Measurements from ENCODE around the gene DUSP23.
A peak's percentile ranks its signal among the peaks of the same experiment; 100 is the strongest.

DUSP23 gene

DNA sequence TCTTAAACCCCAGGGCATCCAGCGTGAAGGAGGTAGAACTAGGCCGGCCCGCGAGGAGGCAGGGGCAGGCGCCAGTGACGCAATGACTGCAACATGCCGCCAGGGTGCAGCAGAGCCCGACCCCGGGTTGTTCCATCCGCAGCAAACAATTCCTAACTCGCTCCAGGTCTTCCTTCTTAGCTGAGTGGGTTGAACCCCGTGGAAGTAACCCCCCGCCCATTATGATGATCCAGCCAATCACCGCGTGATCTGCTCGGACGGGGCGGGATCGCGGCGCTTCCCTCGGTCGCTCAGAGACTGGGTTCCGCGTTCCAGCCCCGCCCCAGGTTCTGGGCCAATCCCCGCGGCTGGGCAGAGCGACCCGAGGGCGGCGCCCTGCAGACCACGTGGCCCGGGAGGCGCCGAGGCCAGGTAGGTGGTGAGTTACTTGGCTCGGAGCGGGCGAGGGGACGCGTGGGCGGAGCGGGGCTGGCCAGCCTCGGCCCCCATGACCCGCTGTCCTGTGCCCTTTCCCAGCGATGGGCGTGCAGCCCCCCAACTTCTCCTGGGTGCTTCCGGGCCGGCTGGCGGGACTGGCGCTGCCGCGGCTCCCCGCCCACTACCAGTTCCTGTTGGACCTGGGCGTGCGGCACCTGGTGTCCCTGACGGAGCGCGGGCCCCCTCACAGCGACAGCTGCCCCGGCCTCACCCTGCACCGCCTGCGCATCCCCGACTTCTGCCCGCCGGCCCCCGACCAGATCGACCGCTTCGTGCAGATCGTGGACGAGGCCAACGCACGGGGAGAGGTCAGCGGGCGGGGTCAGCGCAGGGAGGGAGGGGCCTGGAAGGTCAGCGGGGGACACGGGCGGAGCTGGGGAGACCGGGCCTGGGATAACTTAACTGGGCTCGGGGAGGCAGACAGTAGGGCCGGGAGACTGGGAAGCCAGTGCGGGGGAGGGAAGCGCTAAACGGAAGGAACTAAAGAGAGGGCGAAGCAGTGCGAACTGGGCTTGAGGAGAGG is at the start of gene DUSP23:
Gene DUSP23, plus strand, starts transcription at position 380 of the 1,000 bp plus-strand sequence. Its CDS starts 139 bp downstream, at position 519.
- peak; percentile 96 for DNase-seq

DNA sequence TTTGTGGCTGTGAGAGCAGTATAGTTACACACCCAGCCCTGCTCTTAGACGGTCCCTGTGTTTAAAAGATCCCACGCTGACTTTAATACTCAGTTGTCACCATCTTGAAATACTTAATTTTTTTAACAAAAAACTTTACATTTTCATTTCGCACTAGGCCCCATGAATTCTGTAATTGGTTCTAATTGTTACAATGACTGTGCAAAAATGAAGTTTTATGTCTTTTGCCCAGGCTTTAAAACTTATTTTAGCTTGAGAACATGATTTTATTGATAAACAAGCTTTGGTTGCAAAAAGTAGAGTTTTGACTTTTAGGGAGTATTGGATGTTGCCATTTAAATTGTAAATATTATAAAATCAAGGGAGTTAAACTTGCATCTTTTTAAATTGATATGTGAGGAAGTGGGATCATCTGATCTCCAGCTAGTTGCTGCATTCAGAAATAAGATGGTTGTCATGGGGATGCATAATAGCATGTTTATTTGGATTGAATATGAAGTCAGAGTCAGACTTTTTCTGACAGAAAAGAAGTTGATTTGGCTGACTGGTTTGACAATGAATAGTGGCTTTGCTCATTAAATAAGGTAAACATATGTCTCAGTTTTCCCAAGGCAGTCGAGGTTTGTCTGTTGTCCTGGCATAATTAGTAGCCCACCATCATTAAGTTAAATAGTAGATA is 43.4 kb upstream of the DUSP23 start:
- DNase-seq = no peak

DNA sequence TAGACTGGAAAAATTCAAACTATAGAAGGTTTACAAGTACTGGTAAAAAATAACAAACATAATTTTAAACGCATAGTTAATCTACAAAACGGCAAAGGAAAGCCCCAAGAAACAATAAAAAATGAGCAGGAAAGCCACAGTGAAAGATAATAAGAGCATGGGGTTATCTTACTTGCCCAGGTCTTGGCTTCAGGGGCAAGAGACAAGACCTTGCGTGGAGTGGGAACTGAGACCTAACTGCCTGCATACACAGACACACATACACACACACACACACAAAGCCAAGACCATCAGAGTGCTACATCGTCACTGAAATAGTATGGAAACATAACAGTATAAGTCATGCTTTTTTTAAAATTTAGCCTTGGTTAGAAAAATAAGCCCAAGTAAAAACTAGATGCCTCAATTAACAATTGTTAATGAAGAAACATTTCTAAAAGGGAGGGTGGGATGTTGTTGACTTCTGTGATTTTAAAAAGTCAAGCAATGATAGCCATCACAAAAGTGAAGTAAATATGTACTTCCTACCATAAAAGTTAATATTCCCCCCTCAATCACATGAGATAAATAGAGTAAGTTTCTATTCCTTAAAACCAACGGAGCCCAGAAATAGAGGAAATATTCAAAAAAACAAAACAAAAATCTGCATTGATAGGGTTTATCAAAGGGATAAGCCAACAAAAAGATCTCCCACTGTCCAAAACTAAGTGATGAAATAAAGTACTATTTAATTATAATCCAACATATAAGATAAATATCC is 36.9 kb upstream of the DUSP23 start:
- DNase-seq = no peak

DNA sequence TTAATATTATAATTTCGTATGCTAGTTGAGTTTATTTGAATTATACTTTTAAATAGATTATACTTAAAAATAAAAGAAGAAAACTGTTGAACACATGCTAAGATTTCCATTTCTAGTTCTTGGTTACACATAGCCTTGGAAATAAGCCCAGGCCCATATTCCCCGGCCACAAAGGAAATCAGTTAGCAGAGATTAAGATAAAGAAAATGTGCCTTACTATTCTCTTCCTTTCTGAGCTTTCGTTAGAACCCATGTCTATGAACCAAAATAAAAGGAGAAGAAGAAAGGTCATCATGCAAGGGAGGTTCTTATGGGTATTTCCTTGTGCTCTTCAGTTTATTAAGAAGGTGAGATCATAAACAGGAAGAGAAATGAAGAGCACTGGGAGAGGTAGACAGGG is 34.1 kb upstream of the DUSP23 start:
- no peak for DNase-seq

DNA sequence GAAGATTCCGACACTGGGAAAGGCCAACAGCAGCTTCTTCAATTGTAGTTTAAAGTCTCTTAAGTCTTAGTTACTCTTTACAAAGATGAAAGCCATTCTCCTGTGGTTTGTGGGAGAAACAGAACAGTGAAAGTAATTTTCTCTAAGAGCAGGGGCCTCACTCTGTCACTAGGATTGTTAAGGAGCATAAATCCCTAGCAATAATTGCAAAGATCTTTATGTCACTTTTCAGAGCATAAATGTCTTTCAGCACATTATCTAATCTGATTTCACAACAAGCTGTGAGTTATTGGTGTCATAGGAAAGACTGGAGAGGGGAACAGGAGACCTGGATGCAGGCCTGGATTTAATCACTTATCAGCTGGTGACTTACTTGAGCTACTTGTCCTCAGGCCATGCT is 32.4 kb upstream of the DUSP23 start:
- DNase-seq = no peak

DNA sequence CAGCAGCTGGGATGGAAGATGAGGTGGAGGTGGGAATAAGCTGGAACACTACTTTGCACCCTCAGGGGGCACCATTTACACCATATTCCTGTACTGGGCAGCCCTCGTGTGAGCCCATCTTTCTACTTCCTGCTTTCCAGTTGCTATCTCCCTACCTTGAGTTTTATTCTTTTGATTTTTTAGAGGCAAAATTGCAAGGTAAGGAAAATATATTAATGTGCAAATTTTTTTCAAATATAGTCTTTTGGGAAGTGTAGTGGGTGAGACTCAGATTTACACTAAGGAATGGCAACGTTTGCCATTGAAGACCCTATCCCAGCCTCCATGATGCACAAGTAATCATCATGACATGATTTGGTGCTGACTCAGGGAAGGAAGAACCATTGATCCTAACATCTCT is 31.1 kb upstream of the DUSP23 start:
- no peak for DNase-seq

DNA sequence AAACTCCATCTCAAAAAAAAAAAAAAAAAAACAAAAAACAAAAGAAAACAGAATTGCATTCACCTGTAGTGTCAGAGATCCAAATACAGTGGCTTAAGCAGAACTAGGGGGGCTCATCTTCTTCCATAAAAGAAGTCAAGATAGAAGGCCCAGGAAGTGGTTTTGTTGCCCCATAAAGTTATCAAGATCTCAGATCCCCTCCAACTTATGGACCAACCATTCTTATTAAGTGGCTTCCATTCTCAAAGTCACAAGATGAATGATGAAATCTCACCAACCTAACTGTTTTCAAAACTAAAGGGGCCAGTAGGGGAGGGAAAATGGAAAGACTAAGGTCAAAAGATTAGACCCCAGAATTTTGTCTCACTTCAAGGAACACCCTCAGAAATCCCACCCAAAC is 30.1 kb upstream of the DUSP23 start:
- no peak for DNase-seq

DNA sequence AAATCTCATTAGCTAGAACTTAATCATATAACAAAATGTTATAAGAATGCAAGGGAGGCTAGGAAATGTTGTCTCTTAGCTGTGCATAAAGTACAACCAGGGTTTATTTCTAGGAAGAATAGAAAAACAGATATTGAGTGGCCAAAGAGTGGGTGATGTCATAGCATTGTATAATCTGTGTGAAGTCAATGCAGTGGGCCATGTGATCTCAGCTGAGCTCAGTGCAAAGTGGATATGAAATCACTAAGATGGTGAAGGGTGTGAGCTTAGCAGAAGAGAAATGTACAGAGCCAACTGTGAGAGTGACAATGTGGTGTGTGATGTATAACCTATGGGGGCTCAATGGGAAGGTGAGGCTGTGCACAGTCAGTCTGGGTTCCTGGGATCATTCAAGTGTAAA is 29.7 kb upstream of the DUSP23 start:
- no peak for DNase-seq

DNA sequence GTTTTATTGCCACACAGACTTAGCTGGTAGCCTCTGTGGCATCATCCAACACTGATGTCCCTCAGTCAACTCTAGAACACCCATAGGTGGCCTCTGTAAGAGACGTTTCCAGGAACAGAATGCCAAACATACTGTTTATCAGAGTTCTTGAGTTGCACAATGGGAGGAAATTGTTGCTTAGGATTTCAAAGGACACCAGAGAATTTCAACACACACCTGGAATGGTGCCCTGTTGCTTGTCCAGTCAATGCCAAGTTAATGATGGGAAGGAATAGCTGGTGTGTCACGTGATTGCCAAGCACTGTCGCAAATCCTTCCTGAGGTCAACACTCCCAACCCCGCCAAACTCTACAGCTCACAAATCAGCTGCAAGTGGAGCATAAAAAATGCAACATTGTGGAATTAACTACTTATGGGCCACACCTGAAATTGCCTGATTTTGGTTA is 28.6 kb upstream of the DUSP23 start:
- no peak for DNase-seq

DNA sequence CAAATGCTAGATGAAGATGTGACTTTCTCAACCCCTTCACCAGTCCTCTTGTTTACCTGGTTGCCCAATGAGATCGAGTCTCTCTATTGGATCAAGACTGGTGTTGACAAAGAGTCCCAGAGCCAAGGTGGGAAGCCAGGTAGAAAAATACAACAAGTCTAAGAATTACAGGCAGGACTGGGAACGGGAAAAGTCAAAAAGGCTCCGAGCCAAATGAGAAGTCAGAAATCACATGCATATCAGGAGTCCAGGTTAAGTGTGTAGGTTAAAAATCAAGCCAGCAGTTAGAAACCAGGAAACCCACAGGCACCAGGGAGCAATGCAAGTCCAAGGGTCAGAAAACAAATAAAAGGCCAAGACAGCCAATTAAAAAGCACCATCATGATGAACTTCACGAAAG is 27.4 kb upstream of the DUSP23 start:
- no peak for DNase-seq

DNA sequence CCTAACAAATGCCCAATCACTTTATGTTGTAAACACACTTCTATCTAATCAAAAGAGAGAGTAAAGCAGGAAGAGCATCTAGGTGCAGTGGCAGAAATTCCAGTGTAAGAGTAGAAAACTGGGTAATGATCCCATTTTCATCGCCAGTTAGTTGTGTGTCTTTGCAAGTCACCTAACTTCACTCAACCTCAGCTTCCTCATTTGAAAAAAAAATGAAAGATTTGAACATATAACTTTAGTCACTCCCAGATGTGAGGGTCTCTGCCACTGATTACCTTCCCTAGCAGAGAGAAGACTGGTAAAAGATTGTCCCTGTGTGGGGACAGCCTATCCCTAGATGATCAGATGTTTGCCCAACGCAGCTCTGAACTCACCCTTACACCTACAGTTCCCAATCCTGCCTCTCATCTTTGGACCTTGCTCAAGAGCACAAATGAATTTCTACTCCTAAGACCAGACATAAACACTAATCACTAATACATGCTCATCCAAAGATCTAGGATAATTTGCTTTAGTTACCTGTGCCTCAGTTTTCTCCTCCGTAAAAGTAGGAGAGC is 25.2 kb upstream of the DUSP23 start:
- no peak for DNase-seq

DNA sequence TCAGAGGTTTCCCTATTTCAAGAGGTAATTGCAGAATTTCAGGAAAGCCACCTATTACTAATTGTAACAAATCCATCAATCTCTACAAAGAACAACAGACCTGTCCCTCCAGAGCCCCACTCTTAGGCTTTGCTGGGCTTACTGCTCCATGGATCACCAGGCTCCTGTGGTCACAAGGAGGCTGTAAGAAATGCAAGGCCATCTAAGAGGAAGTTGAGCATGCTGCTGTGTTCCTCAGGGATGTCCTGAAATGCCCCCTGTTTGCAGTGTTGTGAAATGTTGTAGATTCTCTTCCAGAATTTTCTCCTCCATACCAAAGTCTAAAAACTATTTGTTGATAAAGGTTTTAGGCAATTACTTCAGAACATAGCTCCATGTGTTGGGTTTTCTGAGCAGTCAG is 24.4 kb upstream of the DUSP23 start:
- DNase-seq = no peak

DNA sequence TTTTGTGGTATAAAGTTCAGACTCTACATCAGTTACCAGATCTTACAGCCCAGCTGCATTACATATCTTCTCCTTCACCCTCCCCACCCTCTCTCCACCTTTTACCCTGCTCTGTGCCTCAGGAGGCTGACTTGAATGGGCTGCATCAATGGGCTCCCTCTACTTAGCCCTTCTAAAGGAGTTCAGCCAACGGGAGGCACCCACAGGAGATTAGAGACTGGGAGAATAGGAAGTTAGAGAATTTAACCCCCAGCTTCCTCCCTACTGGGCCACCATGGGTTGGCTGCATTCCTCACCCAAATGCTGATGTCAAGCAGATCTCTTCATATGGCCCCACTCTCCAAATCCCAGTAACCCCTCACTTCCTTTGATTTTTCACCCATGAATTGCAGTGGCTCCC is 17.1 kb upstream of the DUSP23 start:
- DNase-seq = no peak

DNA sequence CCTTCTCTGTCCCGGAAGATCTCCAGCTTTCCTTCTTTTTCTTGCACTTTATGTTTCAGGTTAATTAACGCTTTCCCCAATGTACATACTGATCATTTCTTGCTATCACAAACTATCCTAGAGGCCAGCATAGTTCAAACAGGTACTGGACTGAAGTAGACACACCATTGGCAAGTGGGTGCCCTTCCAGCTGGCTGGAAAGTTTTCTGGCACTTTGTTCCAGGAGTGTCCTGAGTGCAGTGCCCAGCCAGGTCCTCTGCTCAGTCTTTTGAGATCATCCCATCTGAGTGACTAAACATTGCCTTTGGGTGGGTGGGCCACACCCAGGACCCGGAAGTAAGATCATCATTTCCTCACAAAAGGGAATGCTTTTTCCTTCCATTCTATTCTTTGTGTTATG is 15.0 kb upstream of the DUSP23 start:
- no peak for DNase-seq

DNA sequence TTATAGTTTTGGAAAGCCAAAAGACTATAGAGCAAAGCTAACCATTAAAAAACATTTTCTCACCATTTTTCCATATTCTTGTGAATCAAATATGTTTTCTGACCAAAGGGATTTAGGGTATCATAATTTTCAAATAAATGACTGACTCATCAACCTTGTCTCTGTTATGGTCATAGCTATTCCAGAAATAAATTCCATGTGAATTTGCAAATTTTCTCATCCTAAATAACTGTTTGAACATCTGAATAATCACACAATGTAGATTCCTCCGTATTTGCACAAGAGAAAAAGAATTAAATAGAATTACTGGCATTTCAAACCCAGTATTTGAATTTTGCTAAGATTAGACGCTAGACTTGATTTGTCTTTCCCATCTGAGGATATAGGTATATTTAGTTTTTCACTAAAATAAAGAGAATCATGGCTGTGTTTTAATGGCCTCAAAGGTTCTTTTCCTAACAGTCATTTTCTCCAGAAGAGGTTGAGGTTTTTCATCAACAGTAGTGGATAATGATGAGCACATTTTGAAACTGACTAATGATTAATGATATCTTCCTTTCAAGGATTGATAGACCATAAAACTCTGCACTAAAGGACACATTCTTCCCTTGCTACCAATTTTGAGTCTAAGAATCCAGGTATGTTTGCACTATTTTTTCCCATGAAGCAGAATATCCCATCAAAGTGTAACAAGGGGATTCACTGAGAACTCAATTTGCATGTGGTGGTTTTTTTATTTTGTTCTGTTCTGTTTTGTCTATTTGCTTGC is 9.5 kb upstream of the DUSP23 start:
- DNase-seq = no peak

DNA sequence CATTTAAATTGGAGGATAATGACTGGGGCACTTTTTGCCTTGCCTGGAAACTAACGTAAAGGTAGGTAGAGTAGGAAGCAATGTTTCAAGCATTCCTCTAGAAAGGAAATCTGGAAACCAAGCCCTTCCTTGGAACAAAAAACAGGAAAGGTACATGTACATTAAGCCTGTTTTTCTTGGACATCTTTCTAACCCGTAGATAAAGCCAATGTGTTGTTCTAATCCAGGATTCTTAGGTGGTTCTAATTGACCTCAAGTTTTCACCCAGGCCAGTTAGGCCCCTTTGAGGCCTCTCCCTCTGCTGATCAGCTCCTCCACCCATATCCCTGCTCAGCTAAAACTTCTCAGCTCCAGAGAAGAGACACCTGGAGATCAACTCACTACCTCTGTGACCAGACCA is 6.3 kb upstream of the DUSP23 start:
- DNase-seq = no peak

DNA sequence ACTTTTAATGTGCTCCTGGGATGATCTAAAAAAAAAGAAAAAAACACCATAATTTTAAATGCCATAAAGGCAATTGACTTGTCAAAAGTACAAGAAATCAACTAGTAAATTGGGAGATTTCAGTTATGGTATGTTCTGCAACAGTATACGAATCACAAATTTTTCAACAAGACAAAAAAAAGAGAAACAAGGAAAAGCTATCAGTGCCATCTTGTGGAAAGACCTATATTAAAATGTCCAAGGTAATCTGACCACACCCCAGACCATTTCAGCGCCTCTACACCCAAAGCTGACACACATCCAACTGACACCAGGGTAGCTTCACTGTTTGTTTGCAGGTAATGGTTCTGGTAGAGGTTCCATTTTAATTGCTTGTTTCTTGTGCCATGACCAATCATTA is 5.0 kb upstream of the DUSP23 start:
- no peak for DNase-seq

DNA sequence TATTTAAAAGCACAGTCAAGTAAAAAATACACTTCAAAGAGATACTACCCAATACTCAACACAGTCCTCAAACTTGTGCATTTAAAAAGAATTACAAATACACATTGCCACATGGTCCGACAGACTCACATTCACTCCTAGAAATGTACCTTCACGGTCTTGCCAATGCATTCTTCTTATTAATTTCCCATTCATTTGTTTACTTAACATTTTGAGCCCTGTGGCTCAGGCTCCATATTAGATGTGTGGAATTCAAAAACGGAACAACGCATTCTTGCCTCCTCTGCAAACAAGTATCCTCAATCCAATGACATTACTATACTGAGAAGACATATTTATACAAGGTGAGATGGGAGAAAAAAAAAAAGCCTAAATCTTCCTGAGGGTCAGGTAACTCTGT is 2.5 kb upstream of the DUSP23 start:
- DNase-seq = no peak

DNA sequence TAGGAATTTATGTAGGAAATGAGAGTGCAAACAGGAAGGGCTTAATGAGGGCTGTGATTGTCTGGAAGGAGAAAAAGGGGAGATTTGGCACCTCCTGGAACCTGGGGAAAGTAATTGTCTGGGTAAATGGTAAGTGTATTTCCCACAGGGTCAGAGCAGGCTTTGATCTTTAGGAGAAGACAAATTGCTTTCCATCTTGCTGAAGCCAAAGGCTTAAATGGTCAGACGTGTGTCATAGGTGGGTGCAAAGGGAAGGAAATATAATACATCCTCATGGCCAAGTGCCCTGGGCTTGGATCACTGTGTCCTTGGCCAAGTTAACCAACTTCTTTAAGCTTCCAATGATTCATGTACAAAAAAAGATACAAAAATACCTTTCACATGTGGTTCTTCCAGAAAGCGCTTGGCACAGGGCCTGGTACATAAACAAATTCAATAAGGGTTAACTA is 1.3 kb upstream of the DUSP23 start:
- no peak for DNase-seq

DNA sequence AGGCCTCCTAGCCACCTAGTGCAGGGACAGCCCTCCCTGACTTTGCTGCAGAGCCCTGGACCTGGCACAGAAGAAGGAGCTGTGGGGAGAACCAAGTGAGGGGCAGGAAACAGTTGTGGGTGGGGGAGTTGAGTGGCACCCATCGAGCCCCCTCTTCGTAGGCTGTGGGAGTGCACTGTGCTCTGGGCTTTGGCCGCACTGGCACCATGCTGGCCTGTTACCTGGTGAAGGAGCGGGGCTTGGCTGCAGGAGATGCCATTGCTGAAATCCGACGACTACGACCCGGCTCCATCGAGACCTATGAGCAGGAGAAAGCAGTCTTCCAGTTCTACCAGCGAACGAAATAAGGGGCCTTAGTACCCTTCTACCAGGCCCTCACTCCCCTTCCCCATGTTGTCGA is 1.2 kb downstream of the DUSP23 start:
- DNase-seq = no peak

DNA sequence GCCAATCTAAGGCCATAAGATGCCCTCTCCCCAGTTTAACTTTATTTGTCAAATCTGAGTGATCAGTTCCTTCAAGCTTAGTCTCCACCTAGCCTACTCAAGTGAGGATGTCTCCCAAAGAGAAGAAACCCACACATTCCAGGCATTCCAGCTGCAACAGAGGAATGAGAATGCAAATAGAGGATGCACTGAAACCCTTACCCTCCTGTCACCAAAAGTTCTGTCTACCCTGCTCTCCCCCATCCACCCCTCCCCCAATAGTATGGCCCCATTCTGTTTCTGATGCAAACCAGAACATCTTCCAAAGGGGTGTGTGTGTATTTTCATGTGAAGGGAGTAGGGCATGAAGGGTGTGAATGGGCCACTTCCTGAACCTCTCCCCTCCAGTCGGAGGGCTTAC is 3.0 kb downstream of the DUSP23 start:
- DNase-seq = no peak

DNA sequence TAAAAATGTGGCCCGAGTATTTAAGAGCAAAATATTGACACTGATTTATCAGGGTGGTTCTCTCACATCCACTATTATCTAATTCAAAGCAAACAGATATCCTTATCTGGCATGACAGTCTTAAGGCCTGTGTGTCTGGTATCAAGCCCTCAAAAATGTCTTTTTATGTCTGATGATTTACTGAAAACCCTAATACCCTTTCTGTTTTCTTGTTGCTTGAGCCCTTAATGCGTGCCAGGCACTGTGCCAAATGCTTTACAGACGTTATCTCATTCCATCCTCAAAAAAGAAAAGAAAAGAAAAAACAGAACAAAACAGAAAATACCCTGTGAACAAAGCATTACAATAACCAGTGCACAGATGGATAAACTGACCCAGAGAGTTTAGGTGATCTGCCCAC is 5.7 kb downstream of the DUSP23 start:
- no peak for DNase-seq

Measured in stimulated activated CD8-positive, alpha-beta memory T cell treated with anti-CD3 and anti-CD28 coated beads, Interleukin-4, amount 100 ng/mL, for 48 hours (primary cell).